ENCODE data around the gene SEC14L5. TPM values are rescaled to one million over a fixed set of nuclear protein-coding genes. Genes with fewer than 3 reads are reported as not detected.

The SEC14L5 gene
- under 0.01 TPM in 1 of 2 replicates, not detected in the other for total RNA-seq

DNA sequence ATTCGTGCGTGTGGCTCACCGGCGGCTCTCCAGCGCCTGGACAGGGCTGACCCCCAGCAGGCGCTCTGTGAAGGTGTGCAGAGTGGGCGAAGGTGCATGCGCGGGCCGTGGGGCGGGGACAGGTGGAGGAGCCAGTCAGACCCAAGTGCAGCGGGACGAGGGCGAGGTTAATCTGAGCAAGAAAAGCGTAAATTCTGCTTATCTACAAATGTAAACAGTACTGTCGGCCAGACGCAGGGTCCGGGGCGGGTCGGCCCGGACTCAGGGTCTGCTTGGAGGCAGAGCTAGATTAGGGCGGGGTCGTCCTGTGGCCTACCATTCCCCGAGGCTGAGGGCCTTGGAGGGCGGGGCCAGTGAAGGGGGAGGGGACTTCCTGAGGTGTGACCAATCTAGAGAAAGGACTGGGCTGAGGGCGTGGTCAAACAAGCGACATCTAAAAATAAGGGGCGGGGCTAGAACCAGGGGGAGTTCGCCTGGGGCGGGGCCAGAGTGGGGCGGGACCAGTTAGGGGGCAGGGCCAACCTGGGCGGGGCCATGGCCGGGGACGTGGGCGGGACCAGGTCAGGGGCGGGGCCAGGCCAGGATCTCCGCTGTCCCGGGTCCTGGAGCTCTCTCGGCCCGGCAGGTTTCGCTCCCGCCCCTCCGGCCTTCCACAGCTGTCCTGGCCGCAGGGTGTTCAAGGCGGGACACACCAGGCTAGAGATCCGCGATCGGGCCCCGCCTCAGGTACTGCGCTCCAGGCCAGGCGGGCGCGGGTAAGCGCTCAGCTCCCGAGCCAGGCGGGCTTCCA is at the start of gene SEC14L5:
Gene SEC14L5, plus strand, starts transcription at position 611 of the 790 bp plus-strand sequence. CDS start 994 bp downstream, outside the sequence.

DNA sequence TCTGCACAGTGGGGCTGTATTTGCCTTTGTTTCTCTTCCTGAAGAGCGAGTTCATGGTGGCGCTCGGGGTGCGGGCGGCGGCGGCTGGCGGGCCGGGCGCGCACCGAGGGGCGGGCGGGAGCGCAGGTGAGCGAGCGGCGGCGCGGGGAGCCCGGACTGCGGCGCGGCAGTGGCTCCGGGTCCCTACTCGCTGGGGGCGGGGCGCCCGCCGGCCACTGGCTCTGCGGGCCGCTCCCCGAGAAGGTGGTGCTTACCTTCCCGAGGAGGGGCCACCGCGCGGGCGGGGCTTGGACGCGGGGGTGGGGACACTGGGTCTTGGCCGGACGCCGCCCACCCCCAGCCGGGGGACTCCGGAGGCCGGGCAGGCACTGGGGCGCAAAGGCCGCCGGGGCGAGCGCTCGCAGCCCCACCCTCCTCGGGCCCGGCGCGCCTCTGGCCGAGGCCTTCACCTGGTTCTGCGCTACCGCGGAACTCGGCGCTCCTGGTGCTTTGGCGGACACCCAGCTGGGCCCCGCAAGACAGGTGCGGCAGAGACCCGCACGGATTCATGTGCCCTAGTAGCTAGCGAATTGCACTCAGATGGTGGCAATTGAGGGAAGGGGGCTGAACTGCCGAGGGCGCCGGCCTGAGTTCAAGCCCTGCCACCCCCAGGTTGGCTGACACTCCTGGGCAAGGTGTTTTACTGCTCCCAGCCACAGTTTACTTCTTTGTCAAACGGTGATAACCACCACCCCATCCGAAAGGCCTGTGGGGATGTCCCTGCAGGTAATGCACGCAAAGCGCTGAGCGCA is 20.9 kb upstream of the SEC14L5 start, which contains the start of gene PPL:
Gene PPL, minus strand, starts transcription at position 158 of the 791 bp plus-strand sequence. Its CDS starts 103 bp downstream, at position 55.

DNA sequence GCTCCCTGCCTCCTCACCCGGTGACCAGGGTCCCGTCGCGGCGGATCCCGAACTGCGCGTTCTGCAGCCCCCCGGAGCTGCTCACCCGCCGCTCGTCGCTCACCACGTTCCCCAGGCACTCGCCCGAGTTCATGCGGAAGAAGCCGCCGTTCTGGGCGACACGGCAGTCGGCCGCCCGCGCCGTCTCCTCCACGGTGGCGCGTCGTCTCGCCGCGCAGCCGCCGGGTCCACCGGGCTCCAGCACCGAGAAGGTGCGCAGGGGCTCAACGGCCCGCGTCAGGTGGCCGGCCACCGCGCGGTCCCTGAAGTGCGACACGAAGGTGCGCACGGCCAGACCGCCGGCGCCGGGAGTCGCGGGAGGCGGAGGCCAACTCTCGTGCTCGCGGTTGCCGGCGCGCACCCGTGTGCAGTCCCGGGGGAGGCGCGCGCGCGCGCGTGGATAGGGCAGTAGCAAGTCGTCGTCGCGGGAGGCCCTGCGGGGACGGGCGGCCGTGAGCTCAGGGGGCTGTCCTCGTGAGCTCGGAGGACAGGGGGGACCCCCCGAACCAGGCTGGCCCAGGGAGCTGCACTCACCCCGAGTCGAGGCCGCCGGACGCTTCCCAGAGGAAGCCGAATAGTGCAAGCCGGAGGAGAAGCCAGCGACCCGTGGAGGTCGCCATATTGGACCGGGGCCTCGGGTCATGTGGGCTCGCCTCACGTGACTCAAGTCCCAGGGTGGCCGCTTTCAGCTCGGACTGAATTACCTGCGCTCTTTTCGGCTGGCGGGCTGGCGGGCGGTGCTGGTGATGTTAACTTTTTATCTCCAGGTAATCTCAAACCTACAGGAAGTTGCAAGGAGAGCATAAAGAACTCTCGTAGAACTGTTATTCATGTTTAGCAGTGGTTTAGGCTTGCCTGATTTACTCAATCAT is 75.4 kb downstream of the SEC14L5 start, which contains the start of gene NAGPA:
Gene NAGPA, minus strand, starts transcription at position 680 of the 911 bp plus-strand sequence. Its CDS starts 21 bp downstream, at position 659.

DNA sequence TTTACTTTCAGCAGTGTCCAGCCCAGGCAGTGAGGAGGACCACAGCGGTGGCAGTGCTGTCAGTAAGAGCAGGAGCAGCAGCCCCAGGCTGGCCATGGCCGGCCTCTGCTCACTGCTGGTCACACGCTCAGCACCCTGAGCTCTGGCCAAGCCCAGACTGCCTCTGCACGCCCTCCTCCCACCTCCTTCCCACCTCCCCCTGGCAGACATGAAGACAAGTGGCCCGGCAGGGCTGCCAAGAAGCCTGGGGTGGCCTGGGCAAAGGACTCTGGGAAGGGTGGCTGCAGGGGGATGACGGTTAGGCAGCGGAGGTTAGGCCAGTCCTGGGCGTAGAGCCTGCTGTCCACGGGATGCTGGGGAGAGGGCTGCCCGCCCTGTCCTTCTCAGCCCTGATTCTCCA is 107.7 kb downstream of the SEC14L5 start, which contains the start of gene C16orf89:
Gene C16orf89, minus strand, starts transcription at position 144 of the 400 bp plus-strand sequence. Its CDS starts 48 bp downstream, at position 96.

Other genes with a start within 250 kb of the SEC14L5 start
- gene ANKS3, start 224.1 kb upstream of the SEC14L5 start, total RNA-seq, result 32.8 and 33.3 TPM in 2 replicates
- 0.83 and 1.2 TPM in 2 replicates for gene DNAAF8, start 223.8 kb upstream of the SEC14L5 start, total RNA-seq
- gene ZNF500, start 191.2 kb upstream of the SEC14L5 start, total RNA-seq, result 9.4 and 9.8 TPM in 2 replicates
- not detected in 2 replicates for gene SEPTIN12, start 170.0 kb upstream of the SEC14L5 start, total RNA-seq
- gene SMIM22, start 163.0 kb upstream of the SEC14L5 start, total RNA-seq, result not detected in 2 replicates
- 28.5 and 33.3 TPM in 2 replicates for gene ROGDI, start 155.7 kb upstream of the SEC14L5 start, total RNA-seq
- gene GLYR1, start 111.0 kb upstream of the SEC14L5 start, total RNA-seq, result 48.1 and 67.9 TPM in 2 replicates
- 18.1 and 28.7 TPM in 2 replicates for gene UBN1, start 110.8 kb upstream of the SEC14L5 start, total RNA-seq
- under 0.01 and 0.05 TPM in 2 replicates for gene PPL, start 21.2 kb upstream of the SEC14L5 start, total RNA-seq
- gene NAGPA, start 75.6 kb downstream of the SEC14L5 start, total RNA-seq, result 18.5 and 25.8 TPM in 2 replicates
- gene C16orf89, start 107.6 kb downstream of the SEC14L5 start, total RNA-seq, result not detected in 2 replicates
- 23.8 and 27.9 TPM in 2 replicates for gene ALG1, start 113.5 kb downstream of the SEC14L5 start, total RNA-seq
- gene EEF2KMT, start 139.5 kb downstream of the SEC14L5 start, total RNA-seq, result 12.2 and 15.8 TPM in 2 replicates

Data from smooth muscle cell of the umbilical artery (primary cell).